K562 (cell line): ENCODE measurements around the gene SH3BGR. TPM values are rescaled to one million over a fixed set of nuclear protein-coding genes. Genes with fewer than 3 reads are reported as not detected.

Experiments
- ATAC-seq: fragments of 200-7000 bp; cut with Tn5 transposase; 3 replicates; pipeline ENCODE4 v1.9.1; 2020; ENCODE audit warnings: moderate library complexity
- BruUV-seq: library from RNA; stranded (reverse); fragments of 400-500 nt; replicated peaks from 2 replicates; lab custom pipeline; 2021; lab: Mats Ljungman, UMichigan
- CTCF ChIA-PET: fragments of 300-600 bp; formaldehyde crosslinking; extraction: SDS; loops from one replicate; lab custom pipeline; 2021; ENCODE audit warnings: low intra/inter-chr PET ratio; lab: Yijun Ruan, JAX
- POLR2A ChIA-PET: fragments of 300-600, 350-650 bp; sonication (Branson Sonifier 250); formaldehyde crosslinking; extraction: SDS; loops from one replicate; lab custom pipeline; 2021; ENCODE audit warnings: antibody characterized with exemption, inconsistent platforms; lab: Yijun Ruan, JAX
- DNase-seq, 4 experiments: peaks; one replicate each; pipeline versions ENCODE4 v3.0.0 to v3.0.0-alpha.2; 2011 to 2018; ENCODE audit warnings: low spot score in 3 of 4, mixed read lengths in 3 of 4; ENCODE audit errors: extremely low read depth in 1 of 4
- FAIRE-seq: peaks from 2 replicates; lab custom pipeline; 2011; peaks lifted over from hg19 to GRCh38; lab: Jason Lieb, UNC
- H2AFZ ChIP-seq: 2 replicates; pipeline ENCODE4 v1.6.0; 2011; ENCODE audit warnings: low read depth, low read length, control low read depth, inconsistent platforms
- H3K27ac ChIP-seq: fragments of 200-600 bp; 3 replicates; pipeline ENCODE4 v1.8.0; 2011; ENCODE audit warnings: low read depth, mild to moderate bottlenecking, control low read depth, inconsistent platforms, low read length, moderate library complexity, mixed read lengths; ENCODE audit errors: extremely low read depth
- H3K27me3 ChIP-seq, 2 experiments: fragments of 300-600 bp in 1 of 2; 2 replicates in 1 of 2; 3 replicates in 1 of 2; pipeline versions ENCODE4 v1.6.0 to v1.8.0; 2011; ENCODE audit warnings: inconsistent platforms in 2 of 2, low read length in 2 of 2, mild to moderate bottlenecking in 1 of 2, mixed read lengths in 1 of 2, moderate library complexity in 1 of 2; ENCODE audit not compliant: control insufficient read depth in 2 of 2, insufficient read depth in 2 of 2
- H3K36me3 ChIP-seq: fragments of 300-600 bp; 3 replicates; pipeline ENCODE4 v1.8.0; 2011; ENCODE audit warnings: mild to moderate bottlenecking, low read length, inconsistent platforms; ENCODE audit not compliant: control insufficient read depth, insufficient read depth
- H3K4me1 ChIP-seq, 2 experiments: fragments of 200-600 bp in 1 of 2; replicated peaks in 1 of 2; 2 replicates in 1 of 2; 3 replicates in 1 of 2; pipeline versions ENCODE4 v1.5.1 to v1.8.0; 2011; ENCODE audit warnings: inconsistent platforms in 2 of 2, low read length in 2 of 2, mild to moderate bottlenecking in 1 of 2, mixed read lengths in 1 of 2, moderate library complexity in 1 of 2; ENCODE audit not compliant: control insufficient read depth in 2 of 2, insufficient read depth in 2 of 2
- H3K4me2 ChIP-seq: 2 replicates; pipeline ENCODE4 v1.6.1; 2011; ENCODE audit warnings: low read length, control low read depth, inconsistent platforms, mixed read lengths; ENCODE audit not compliant: insufficient read depth
- H3K4me3 ChIP-seq: fragments of 200-600 bp; sonication (generic), shearing (Covaris generic); 2 replicates; pipeline ENCODE4 v1.5.1; 2016; ENCODE audit warnings: control low read depth, inconsistent platforms
- H3K79me2 ChIP-seq: fragments of 200-600 bp; 3 replicates; pipeline ENCODE4 v1.8.0; 2011; ENCODE audit warnings: low read length, inconsistent platforms; ENCODE audit not compliant: control insufficient read depth, insufficient read depth
- H3K9ac ChIP-seq, 2 experiments: 2 replicates each; pipeline versions ENCODE4 v1.6.0 to v1.6.1; 2011; ENCODE audit warnings: low read depth in 2 of 2, low read length in 2 of 2, control low read depth in 1 of 2, inconsistent platforms in 1 of 2, mild to moderate bottlenecking in 1 of 2, mixed read lengths in 1 of 2; ENCODE audit not compliant: insufficient read depth in 1 of 2
- H3K9me1 ChIP-seq: one replicate; pipeline ENCODE4 v1.6.0; 2011; ENCODE audit warnings: inconsistent platforms, mild to moderate bottlenecking, low read length, moderate library complexity; ENCODE audit not compliant: control insufficient read depth, insufficient read depth
- H3K9me3 ChIP-seq: replicated peaks from 2 replicates; pipeline ENCODE4 v1.5.1; 2011; ENCODE audit warnings: low read depth, low read length, inconsistent platforms; ENCODE audit not compliant: control insufficient read depth, insufficient read depth
- H4K20me1 ChIP-seq: replicated peaks from 2 replicates; pipeline ENCODE4 v1.6.1; 2011; ENCODE audit warnings: low read length, inconsistent platforms, mixed read lengths; ENCODE audit not compliant: control insufficient read depth, insufficient read depth
- C11orf30 ChIP-seq: fragments of 450-650 bp; IDR thresholded peaks from 2 replicates; pipeline ENCODE4 v1.6.1; 2016; ENCODE audit warnings: low read depth, mild to moderate bottlenecking
- CBFA2T2 ChIP-seq: fragments of 450-650 bp; conservative IDR thresholded peaks from 2 replicates; pipeline ENCODE4 v1.6.1; 2017; ENCODE audit warnings: mild to moderate bottlenecking
- CBFA2T3 ChIP-seq: fragments of 450-650 bp; IDR thresholded peaks from 2 replicates; pipeline ENCODE4 v1.6.1; 2017
- CBX2 ChIP-seq: fragments of 200-600 bp; sonication (generic); IDR thresholded peaks from one replicate; pipeline ENCODE4 v1.6.1; 2012; ENCODE audit warnings: mild to moderate bottlenecking, low read length, inconsistent platforms; ENCODE audit not compliant: insufficient read depth, poor library complexity, severe bottlenecking
- PTBP1 ChIP-seq: fragments of 200-400 bp; formaldehyde crosslinking; IDR thresholded peaks from 2 replicates; pipeline ENCODE4 v1.6.1; 2017; ENCODE audit warnings: low read depth, low read length
- SMC3 ChIP-seq: conservative IDR thresholded peaks from 2 replicates; pipeline ENCODE4 v1.6.1; 2011; ENCODE audit warnings: low read depth, low read length, improper control_type of control experiment; ENCODE audit not compliant: insufficient read depth
- TAL1 ChIP-seq: fragments of 450-650 bp; IDR thresholded peaks from 2 replicates; pipeline ENCODE4 v1.6.1; 2016; ENCODE audit warnings: mild to moderate bottlenecking
- TEAD4 ChIP-seq, 2 experiments: sonication (generic) in 1 of 2; formaldehyde crosslinking in 1 of 2; IDR thresholded peaks; 2 replicates each; pipeline versions ENCODE4 v1.6.1 to v1.8.0; 2012 to 2022; ENCODE audit warnings: borderline replicate concordance in 1 of 2, inconsistent platforms in 1 of 2, low read length in 1 of 2, mild to moderate bottlenecking in 1 of 2, missing genetic modification reagents in 1 of 2
- ZNF197 ChIP-seq: fragments of 200-800 bp; sonication (Bioruptor generic); IDR thresholded peaks from 2 replicates; pipeline ENCODE4 v1.6.1; 2016; ENCODE audit warnings: low read depth, missing genetic modification characterization, missing compliant biosample characterization
- ZNF316 ChIP-seq: fragments of 450-650 bp; IDR thresholded peaks from 2 replicates; pipeline ENCODE4 v1.6.1; 2016
- WGBS: fragments of 100-300 bp; shearing (Covaris generic); methylation state at CpG from one replicate; pipeline ENCODE4 v1.1.6; 2016; ENCODE audit warnings: low coverage, mixed read lengths; ENCODE audit not compliant: insufficient coverage; ENCODE audit errors: missing lambda C conversion rate; 5-methylcytosine and 5-hydroxymethylcytosine counted together
- in situ Hi-C: fragments of 300-500 bp; cut with MboI; formaldehyde crosslinking; loops from 4 replicates; pipeline ENCODE4 v1.15.0; 2018; ENCODE audit warnings: inconsistent platforms, mixed read lengths
- intact Hi-C: fragments of 100-400 bp; cut with micrococcal nuclease; formaldehyde crosslinking; loops from 2 replicates; pipeline ENCODE4 v1.14.2; 2022
- polyA plus RNA-seq, 8 experiments: library from polyadenylated mRNA; depleted of rRNA in 4 of 8; stranded (reverse) in 5 of 8; unstranded in 3 of 8; fragments of >200 nt; fragmentation: Nextera tagmentation in 2 of 8; fragmentation: Illumina TruSeq in 1 of 8; extraction: Ambion mirVana in 2 of 8; extraction: Trizol in 1 of 8; gene quantifications; 2 replicates each; pipeline versions ENCODE4 v1.2.1 to v1.2.3, GENCODE V29; 2011 to 2014; ENCODE audit warnings: inconsistent platforms in 1 of 8, missing spikeins in 1 of 8
- total RNA-seq, 7 experiments: library from RNA; depleted of rRNA in 6 of 7; stranded (reverse); fragments of >200 nt in 6 of 7; fragmentation: Illumina TruSeq in 2 of 7; extraction: Trizol in 2 of 7; gene quantifications; 2 replicates each; pipeline versions ENCODE4 v1.2.1 to v1.2.3, GENCODE V29; 2011 to 2021; ENCODE audit warnings: low replicate concordance in 1 of 7
- TF ChIP-seq, protein P1 (sequence below): fragments of 200-800 bp; sonication (Bioruptor generic); IDR thresholded peaks from 2 replicates; pipeline ENCODE4 v1.6.1; 2016; ENCODE audit warnings: missing genetic modification characterization, missing compliant biosample characterization
- TF ChIP-seq, protein P2 (sequence below): sonication (generic); formaldehyde crosslinking; IDR thresholded peaks from 2 replicates; pipeline ENCODE4 v1.8.0; 2023; ENCODE audit warnings: mild to moderate bottlenecking, missing genetic modification reagents

Gene SH3BGR
- total and polyA plus RNA-seq, 9 of the 15 experiments (the other 6 are each of a cell fraction or from before 2014, with no cell fraction given) = 6.6 to 42.9 (median 25.6) TPM

DNA sequence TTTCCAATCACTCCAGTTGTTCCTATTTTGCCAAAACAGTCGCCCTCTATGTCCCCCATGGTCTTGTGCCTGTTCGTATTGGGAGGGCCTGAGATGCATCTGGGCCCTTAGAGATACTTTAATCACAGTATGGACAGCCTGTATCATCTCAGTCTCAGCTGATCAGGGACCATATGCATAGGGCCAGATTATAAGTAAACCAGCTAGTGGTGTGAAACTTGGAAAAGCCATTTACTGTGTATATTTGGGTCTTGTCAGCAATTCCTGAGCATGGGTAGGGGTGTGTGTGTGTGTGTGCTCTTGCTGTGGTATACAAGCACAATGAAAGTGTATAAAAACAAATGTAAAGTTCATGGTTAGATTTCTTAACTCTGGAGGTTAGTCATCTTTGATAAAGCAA lies 22.8 kb downstream of the SH3BGR start:
- Histone ChIP-seq H3K79me2 (no peaks in the 10 kb centered on the region), H3K9me1 (no peaks in the 10 kb centered on the region), H3K27ac (no peak overlapping the region), H3K4me3 (no peak overlapping the region), H3K27me3 (no peaks in the 10 kb centered on the region; a peak in 1 of 5 replicates), H3K36me3 (no peaks in the 10 kb centered on the region), H3K4me2 (no peak overlapping the region), H3K9ac (no peak overlapping the region), H4K20me1 (no peaks in the 10 kb centered on the region), H2AFZ (no peak overlapping the region), H3K4me1 (no peaks in the 10 kb centered on the region), H3K9me3 (no peaks in the 10 kb centered on the region)
- POLR2A ChIA-PET = interaction anchor here (0.7 to 2.6 kb wide), 3 partner anchors 15 to 129 kb away, joined by 3 to 6 read pairs (median 5); no protein-coding TSS in a partner anchor
- in situ Hi-C loops = no loop called here
- peak; percentile 51 for ATAC-seq
- CTCF ChIA-PET = no interaction called here
- FAIRE-seq = no peak
- intact Hi-C loops = no loop called here
- TF ChIP-seq ZNF197 (CRISPR knock-in tag) (no peak), CBFA2T2 (peak; percentile 23; the same call in 1 of the 2 replicates), ZNF316 (peak; percentile 58; the same call in 1 of the 2 replicates), TEAD4 (IDR thresholded peaks at IDR 0.05; ENCODE audit: low read length) (0 out of 2 replicates have a peak, but pooled peaks have one; percentile 17), TEAD4 (CRISPR knock-in tag; IDR thresholded peaks at IDR 0.05; ENCODE audit: borderline replicate concordance) (no peak), CBX2 (no peak), CBFA2T3 (peak; percentile 52; the same call in 1 of the 2 replicates), TAL1 (peak; percentile 34; the same call in 1 of the 2 replicates), C11orf30 (peak; percentile 29; the same call in 1 of the 2 replicates), SMC3 (no peak), PTBP1 (no peak)
- TF ChIP-seq, protein P1, sequence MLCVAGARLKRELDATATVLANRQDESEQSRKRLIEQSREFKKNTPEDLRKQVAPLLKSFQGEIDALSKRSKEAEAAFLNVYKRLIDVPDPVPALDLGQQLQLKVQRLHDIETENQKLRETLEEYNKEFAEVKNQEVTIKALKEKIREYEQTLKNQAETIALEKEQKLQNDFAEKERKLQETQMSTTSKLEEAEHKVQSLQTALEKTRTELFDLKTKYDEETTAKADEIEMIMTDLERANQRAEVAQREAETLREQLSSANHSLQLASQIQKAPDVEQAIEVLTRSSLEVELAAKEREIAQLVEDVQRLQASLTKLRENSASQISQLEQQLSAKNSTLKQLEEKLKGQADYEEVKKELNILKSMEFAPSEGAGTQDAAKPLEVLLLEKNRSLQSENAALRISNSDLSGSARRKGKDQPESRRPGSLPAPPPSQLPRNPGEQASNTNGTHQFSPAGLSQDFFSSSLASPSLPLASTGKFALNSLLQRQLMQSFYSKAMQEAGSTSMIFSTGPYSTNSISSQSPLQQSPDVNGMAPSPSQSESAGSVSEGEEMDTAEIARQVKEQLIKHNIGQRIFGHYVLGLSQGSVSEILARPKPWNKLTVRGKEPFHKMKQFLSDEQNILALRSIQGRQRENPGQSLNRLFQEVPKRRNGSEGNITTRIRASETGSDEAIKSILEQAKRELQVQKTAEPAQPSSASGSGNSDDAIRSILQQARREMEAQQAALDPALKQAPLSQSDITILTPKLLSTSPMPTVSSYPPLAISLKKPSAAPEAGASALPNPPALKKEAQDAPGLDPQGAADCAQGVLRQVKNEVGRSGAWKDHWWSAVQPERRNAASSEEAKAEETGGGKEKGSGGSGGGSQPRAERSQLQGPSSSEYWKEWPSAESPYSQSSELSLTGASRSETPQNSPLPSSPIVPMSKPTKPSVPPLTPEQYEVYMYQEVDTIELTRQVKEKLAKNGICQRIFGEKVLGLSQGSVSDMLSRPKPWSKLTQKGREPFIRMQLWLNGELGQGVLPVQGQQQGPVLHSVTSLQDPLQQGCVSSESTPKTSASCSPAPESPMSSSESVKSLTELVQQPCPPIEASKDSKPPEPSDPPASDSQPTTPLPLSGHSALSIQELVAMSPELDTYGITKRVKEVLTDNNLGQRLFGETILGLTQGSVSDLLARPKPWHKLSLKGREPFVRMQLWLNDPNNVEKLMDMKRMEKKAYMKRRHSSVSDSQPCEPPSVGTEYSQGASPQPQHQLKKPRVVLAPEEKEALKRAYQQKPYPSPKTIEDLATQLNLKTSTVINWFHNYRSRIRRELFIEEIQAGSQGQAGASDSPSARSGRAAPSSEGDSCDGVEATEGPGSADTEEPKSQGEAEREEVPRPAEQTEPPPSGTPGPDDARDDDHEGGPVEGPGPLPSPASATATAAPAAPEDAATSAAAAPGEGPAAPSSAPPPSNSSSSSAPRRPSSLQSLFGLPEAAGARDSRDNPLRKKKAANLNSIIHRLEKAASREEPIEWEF (CRISPR knock-in tag) = no peak
- TF ChIP-seq, protein P2, sequence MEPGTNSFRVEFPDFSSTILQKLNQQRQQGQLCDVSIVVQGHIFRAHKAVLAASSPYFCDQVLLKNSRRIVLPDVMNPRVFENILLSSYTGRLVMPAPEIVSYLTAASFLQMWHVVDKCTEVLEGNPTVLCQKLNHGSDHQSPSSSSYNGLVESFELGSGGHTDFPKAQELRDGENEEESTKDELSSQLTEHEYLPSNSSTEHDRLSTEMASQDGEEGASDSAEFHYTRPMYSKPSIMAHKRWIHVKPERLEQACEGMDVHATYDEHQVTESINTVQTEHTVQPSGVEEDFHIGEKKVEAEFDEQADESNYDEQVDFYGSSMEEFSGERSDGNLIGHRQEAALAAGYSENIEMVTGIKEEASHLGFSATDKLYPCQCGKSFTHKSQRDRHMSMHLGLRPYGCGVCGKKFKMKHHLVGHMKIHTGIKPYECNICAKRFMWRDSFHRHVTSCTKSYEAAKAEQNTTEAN (CRISPR knock-in tag) = no peak
- no TSS peak for BruUV-seq
- WGBS = 5% methylated on average over 2 of the region's 2 CpGs
- no peak for DNase-seq
